Nephron (organoid): ENCODE data around the gene AFDN.

Experiments used
- H3K27ac Mint-ChIP-seq, 3 experiments: 2 replicates each; pipeline ENCODE4 v1.8.0; 2020; ENCODE audit warnings: mixed read lengths in 3 of 3, mild to moderate bottlenecking in 2 of 3, moderate library complexity in 1 of 3
- H3K27me3 Mint-ChIP-seq: 2 replicates; pipeline ENCODE4 v1.8.0; 2021; ENCODE audit warnings: low read depth, mild to moderate bottlenecking, moderate library complexity, mixed read lengths
- H3K36me3 Mint-ChIP-seq: 2 replicates; pipeline ENCODE4 v1.8.0; 2020; ENCODE audit warnings: low read depth, mixed read lengths
- H3K4me1 Mint-ChIP-seq: 2 replicates; pipeline ENCODE4 v1.8.0; 2020; ENCODE audit warnings: mixed read lengths
- H3K4me3 Mint-ChIP-seq, 3 experiments: 2 replicates each; pipeline ENCODE4 v1.8.0; 2020; ENCODE audit warnings: mild to moderate bottlenecking in 3 of 3, mixed read lengths in 3 of 3, moderate library complexity in 2 of 3
- H3K9me3 Mint-ChIP-seq: 2 replicates; pipeline ENCODE4 v1.8.0; 2020; ENCODE audit warnings: mixed read lengths
- CTCF ChIP-seq, 3 experiments: fragments of 200-600 bp; sonication (generic); IDR thresholded peaks; one replicate each; pipeline ENCODE4 v1.5.0; 2021; ENCODE audit warnings: antibody characterized with exemption in 3 of 3; ENCODE audit not compliant: unreplicated experiment in 3 of 3

The AFDN gene

GRCh38 chr6:167981916-167982462 is 155.3 kb downstream of the AFDN start:
- no peak for TF ChIP-seq CTCF (IDR thresholded peaks at IDR 0.05; ENCODE audit: unreplicated experiment in 3 of 3)
- Mint-ChIP-seq H3K4me1 (peaks cover 6% of the 10 kb centered on the region), H3K4me3 (no peak overlapping the region), H3K27me3 (no peaks in the 10 kb centered on the region), H3K36me3 (no peaks in the 10 kb centered on the region), H3K9me3 (peaks cover 15% of the 10 kb centered on the region), H3K27ac (no peak overlapping the region)

DNA sequence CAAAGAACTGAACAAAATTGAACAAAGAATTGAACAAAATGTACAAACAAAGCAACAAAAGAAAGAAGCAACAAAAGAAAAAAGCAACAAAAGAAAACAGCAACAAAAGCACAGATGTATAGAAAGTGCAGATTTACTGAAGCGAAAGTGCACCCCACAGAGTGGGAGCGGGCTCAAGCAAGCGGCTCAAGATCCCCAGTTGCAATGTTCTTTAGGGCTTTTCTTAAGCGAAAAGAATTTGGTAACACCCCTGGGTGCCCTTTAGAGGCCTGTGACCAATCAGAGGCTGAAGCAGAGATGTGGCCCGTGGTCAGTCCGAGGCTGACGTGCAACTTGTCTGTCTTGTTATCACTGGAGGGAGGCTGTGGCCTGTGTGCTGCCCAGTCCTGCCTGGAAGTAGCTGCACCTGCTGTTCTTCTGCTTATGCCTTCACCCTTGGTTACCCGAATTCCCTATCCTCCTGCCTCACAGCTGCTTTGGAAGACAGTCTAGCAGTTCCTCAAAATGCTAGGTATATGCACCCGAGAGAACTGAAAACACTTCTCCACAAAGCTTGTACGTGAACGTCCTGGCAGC is 157.5 kb downstream of the AFDN start:
- TF ChIP-seq CTCF (IDR thresholded peaks at IDR 0.05; ENCODE audit: unreplicated experiment in 3 of 3) = no peak
- Mint-ChIP-seq H3K4me3 (no peak overlapping the region), H3K27me3 (peaks cover 5% of the 10 kb centered on the region), H3K36me3 (peaks cover 6% of the 10 kb centered on the region), H3K4me1 (peaks cover 6% of the 10 kb centered on the region), H3K9me3 (peaks cover 18% of the 10 kb centered on the region), H3K27ac (no peak overlapping the region)

DNA sequence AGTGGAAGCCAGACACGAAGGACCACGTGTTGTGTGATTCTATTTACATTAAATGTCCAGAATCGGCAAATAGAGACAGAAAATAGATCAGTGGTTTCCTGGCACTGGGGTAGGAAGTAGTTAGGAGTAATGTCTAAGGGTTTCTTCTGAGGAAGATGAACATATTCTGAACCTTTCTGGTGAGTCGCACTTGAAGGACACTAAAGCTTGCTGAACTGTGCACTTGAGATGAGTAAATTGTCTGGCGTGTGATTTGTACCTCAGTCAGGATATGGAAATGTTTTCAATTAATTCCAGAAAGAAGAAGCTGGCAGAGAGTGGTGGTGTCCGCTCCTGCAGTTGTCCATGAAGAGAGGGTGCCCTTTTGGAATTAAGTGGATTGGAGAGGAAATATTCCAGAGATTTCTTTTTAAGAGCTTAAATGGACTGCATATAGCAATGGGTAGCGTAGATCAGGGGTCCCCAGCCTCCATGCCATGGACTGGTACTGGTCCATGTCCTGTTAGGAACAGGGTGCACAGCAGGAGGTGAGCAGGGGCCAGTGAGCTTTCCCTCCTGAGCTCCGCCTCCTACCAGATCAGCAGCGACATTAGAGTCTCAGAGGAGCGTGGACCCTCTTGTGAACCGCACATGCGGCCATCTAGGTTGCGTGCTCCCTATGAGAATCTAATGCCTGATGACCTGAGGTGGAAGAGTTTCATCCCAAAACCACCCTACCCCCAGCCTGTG is 158.3 kb downstream of the AFDN start:
- peak overlapping the region in 1 of 3 experiments; percentile 41 for H3K27ac Mint-ChIP-seq

DNA sequence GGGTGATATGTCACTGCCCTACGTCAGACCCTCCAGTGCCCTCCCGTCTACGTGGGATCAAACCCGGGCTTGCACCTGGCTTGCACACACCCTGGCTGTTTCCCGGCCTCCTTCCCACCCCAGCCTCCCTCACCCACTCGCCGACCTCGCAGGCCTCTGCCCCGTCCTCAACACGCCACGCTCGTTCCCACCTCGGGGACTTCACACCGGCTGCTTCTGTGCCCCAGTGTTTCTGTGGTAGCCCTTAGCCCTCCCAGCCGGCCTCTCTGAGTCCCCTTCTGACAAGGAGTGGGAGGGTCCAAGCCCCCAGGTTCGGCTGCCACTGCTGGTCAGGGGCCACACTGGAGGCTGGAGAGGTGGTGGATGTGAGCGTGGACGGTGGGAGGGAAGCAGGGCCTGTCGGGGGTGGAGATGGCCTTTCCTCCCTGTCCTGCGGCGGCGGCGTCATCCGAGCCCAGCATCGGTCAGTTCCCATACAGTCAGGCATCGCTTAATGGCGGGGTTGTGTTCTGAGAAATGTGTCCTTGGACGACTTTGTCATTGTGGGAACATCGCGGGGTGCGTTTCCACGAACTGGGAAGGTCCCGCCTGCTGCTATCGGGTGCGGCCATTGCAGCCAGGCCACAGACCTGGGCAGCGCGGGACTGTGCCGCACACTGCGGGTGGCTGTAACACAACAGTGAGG is 159.3 kb downstream of the AFDN start:
- Mint-ChIP-seq H3K4me3 (no peak overlapping the region), H3K27ac (no peak overlapping the region)

More for the DNA sequence above, 158.3 kb downstream of the AFDN start:
- TF ChIP-seq CTCF (IDR thresholded peaks at IDR 0.05; ENCODE audit: unreplicated experiment in 3 of 3) = no peak
- H3K9me3 Mint-ChIP-seq = peaks cover 18% of the 10 kb centered on the region
- no peak overlapping the region for H3K4me3 Mint-ChIP-seq
- peaks cover 6% of the 10 kb centered on the region for H3K4me1 Mint-ChIP-seq
- peaks cover 5% of the 10 kb centered on the region for H3K27me3 Mint-ChIP-seq
- H3K36me3 Mint-ChIP-seq = peaks cover 6% of the 10 kb centered on the region

More for the DNA sequence above, 159.3 kb downstream of the AFDN start:
- Mint-ChIP-seq H3K36me3 (peaks cover 6% of the 10 kb centered on the region), H3K9me3 (peaks cover 18% of the 10 kb centered on the region), H3K27me3 (peaks cover 5% of the 10 kb centered on the region), H3K4me1 (peaks cover under 1% of the 10 kb centered on the region)
- TF ChIP-seq CTCF (IDR thresholded peaks at IDR 0.05; ENCODE audit: unreplicated experiment in 3 of 3) = no peak
